Measurements from ENCODE around the gene MAST2. TPM values are rescaled to one million over a fixed set of nuclear protein-coding genes. Genes with fewer than 3 reads are reported as not detected.

MAST2 gene
- total RNA-seq: 24.2 and 33.0 TPM in 2 replicates

DNA sequence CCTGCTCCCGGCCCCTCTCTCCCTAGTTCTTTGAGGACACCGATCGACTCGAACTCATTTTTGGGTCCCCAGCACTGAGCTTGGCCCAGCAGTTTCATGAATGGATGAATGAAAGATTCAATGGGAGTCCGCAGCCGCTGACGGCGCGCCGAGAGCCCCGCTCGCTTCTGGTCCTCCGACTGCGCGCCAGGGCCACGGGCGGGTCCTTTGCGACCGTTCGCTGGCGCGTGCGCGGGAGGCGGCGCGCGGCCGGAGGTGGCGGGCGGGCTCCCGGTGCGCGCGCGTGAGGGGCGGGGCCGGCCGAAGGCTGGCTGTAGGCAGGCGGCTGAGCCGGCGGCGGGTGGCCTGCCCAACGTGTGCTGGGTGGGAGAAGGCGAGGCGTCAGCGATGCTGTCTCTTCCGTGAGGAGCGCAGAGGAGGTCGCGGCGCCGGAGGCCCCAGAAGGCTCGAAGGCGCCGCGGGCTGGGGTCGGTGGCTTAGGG is at the start of gene MAST2:
TSS of gene MAST2 (plus strand) at position 314 of the 482 bp plus-strand sequence. CDS start 284 bp downstream, outside the sequence.
- Histone ChIP-seq H3K9me3 (ENCODE audit: low read depth, low read length) (no peaks in the 10 kb centered on the region), H2AFZ (ENCODE audit: low read length) (peak within 1 kb of the TSS; percentile 99), H3K4me2 (ENCODE audit: insufficient read depth, low read length) (peak within 1 kb of the TSS; percentile 100), H3K27me3 (ENCODE audit: insufficient read depth, low read length) (no peaks in the 10 kb centered on the region), H3K4me1 (ENCODE audit: insufficient read depth, low read length) (peaks cover 20% of the 10 kb centered on the region), H3K4me3 (ENCODE audit: insufficient read depth, low read length) (peak within 1 kb of the TSS; percentile 85), H4K20me1 (ENCODE audit: insufficient read depth, low read length) (no peaks in the 10 kb centered on the region), H3K79me2 (ENCODE audit: insufficient read depth, low read length) (peaks cover 45% of the 10 kb centered on the region), H3K27ac (ENCODE audit: low read depth, low read length) (peak within 1 kb of the TSS; percentile 94), H3K36me3 (ENCODE audit: insufficient read depth, low read length) (peaks cover 3% of the 10 kb centered on the region)
- DNase-seq (ENCODE audit: insufficient read length, low spot score, missing footprints): peak; percentile 99
- TF ChIP-seq, protein P1, sequence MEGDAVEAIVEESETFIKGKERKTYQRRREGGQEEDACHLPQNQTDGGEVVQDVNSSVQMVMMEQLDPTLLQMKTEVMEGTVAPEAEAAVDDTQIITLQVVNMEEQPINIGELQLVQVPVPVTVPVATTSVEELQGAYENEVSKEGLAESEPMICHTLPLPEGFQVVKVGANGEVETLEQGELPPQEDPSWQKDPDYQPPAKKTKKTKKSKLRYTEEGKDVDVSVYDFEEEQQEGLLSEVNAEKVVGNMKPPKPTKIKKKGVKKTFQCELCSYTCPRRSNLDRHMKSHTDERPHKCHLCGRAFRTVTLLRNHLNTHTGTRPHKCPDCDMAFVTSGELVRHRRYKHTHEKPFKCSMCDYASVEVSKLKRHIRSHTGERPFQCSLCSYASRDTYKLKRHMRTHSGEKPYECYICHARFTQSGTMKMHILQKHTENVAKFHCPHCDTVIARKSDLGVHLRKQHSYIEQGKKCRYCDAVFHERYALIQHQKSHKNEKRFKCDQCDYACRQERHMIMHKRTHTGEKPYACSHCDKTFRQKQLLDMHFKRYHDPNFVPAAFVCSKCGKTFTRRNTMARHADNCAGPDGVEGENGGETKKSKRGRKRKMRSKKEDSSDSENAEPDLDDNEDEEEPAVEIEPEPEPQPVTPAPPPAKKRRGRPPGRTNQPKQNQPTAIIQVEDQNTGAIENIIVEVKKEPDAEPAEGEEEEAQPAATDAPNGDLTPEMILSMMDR (IDR thresholded peaks at IDR 0.05; ENCODE audit: extremely low read depth, low read depth, low read length): no peak

DNA sequence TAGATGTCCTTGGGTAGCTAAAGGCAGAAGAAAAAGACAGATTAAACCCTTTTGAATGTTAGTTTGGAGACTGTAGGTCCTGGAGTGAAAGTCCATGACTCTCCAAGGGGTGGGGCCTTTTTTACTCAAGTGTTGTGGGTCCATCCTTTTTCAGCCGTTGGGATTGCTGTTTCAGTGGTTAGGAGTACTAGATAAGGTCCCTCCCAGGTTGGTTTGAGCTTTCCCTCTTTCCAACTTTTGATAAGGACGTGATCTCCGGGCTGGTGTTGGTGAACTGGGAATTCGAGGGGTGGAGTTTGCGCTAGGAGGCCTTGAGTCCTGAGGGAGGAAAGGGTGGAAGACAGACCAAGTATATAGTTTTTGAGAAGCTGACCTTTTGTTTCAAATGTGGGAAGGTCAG is 47.7 kb upstream of the MAST2 start:
- Histone ChIP-seq H3K27ac (ENCODE audit: low read depth, low read length) (no peak overlapping the region), H4K20me1 (ENCODE audit: insufficient read depth, low read length) (no peaks in the 10 kb centered on the region), H3K4me2 (ENCODE audit: insufficient read depth, low read length) (no peak overlapping the region), H3K79me2 (ENCODE audit: insufficient read depth, low read length) (no peaks in the 10 kb centered on the region), H2AFZ (ENCODE audit: low read length) (no peak overlapping the region), H3K9me3 (ENCODE audit: low read depth, low read length) (no peaks in the 10 kb centered on the region), H3K4me1 (ENCODE audit: insufficient read depth, low read length) (peaks cover 4% of the 10 kb centered on the region), H3K36me3 (ENCODE audit: insufficient read depth, low read length) (no peaks in the 10 kb centered on the region), H3K4me3 (ENCODE audit: insufficient read depth, low read length) (no peak overlapping the region), H3K27me3 (ENCODE audit: insufficient read depth, low read length) (peaks cover 13% of the 10 kb centered on the region)
- TF ChIP-seq, protein P1 (IDR thresholded peaks at IDR 0.05; ENCODE audit: extremely low read depth, low read depth, low read length): no peak
- no peak for DNase-seq (ENCODE audit: insufficient read length, low spot score, missing footprints)

DNA sequence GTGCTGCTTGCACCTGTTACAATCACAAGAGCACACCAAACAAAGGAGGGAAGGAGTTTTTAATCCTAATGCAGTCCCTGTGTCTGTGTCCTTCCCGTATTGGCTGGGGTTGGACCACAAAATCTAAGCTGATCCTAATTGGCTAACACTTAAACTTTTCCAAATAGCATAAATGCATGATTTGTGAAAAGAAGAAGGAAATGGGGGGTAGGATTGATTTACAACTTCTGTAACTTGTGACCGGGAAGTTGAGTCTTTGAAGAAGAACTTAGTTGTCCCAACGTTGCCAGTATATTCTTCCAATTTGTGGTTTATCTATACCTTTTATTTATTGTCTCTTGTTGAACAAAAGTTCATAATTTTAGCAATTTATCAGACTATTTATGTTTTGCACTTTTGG is 41.1 kb upstream of the MAST2 start:
- Histone ChIP-seq H3K79me2 (ENCODE audit: insufficient read depth, low read length) (no peaks in the 10 kb centered on the region), H2AFZ (ENCODE audit: low read length) (no peak overlapping the region), H3K36me3 (ENCODE audit: insufficient read depth, low read length) (no peaks in the 10 kb centered on the region), H3K27ac (ENCODE audit: low read depth, low read length) (no peak overlapping the region), H3K4me1 (ENCODE audit: insufficient read depth, low read length) (peaks cover 5% of the 10 kb centered on the region), H3K4me2 (ENCODE audit: insufficient read depth, low read length) (no peak overlapping the region), H3K9me3 (ENCODE audit: low read depth, low read length) (no peaks in the 10 kb centered on the region), H3K27me3 (ENCODE audit: insufficient read depth, low read length) (peaks cover 13% of the 10 kb centered on the region), H4K20me1 (ENCODE audit: insufficient read depth, low read length) (no peaks in the 10 kb centered on the region), H3K4me3 (ENCODE audit: insufficient read depth, low read length) (no peak overlapping the region)
- no peak for DNase-seq (ENCODE audit: insufficient read length, low spot score, missing footprints)
- TF ChIP-seq, protein P1 (IDR thresholded peaks at IDR 0.05; ENCODE audit: extremely low read depth, low read depth, low read length): no peak

DNA sequence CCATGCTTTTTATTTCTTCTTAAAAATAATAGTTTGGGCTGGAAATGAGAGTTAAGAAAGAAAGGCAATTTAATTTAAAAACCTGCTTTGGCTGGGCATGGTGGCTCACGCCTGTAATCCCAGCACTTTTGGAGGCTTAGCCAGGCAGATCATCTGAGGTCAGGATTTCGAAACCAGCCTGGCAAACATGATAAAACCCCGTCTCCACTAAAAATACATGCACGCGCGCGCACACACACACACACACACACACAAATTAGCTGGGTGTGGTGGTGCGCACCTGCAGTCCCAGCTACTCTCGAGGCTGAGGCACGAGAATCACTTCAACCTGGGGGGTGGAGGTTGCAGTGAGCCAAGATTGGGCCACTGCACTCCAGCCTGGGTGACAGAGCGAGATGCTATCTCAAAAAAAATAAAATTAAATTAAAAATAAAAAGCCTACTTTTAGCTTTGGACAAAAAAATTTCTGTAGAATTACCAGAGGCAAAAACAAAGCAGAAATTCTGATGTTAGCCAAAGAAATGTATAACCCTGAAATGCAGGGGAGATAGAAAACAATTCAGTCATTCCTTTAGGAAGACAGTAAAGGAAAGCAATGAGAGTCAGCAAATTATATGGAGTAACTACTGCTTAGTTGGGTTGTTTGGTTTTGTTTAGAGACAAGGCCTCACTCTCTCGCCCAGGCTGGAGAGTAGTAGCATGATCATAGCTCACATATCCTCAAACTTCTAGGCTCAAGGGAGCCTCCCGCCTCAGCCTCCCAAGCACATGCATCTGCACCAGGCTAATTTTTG is 37.2 kb upstream of the MAST2 start:
- TF ChIP-seq, protein P1 (IDR thresholded peaks at IDR 0.05; ENCODE audit: extremely low read depth, low read depth, low read length): no peak
- no peak for DNase-seq (ENCODE audit: insufficient read length, low spot score, missing footprints)
- no peak overlapping the region for H2AFZ ChIP-seq (ENCODE audit: low read length)

More for the DNA sequence above, 37.2 kb upstream of the MAST2 start:
- Histone ChIP-seq H3K4me2 (ENCODE audit: insufficient read depth, low read length) (no peak overlapping the region), H4K20me1 (ENCODE audit: insufficient read depth, low read length) (no peaks in the 10 kb centered on the region), H3K27me3 (ENCODE audit: insufficient read depth, low read length) (no peaks in the 10 kb centered on the region), H3K36me3 (ENCODE audit: insufficient read depth, low read length) (no peaks in the 10 kb centered on the region), H3K79me2 (ENCODE audit: insufficient read depth, low read length) (no peaks in the 10 kb centered on the region), H3K4me3 (ENCODE audit: insufficient read depth, low read length) (no peak overlapping the region), H3K9me3 (ENCODE audit: low read depth, low read length) (no peaks in the 10 kb centered on the region), H3K27ac (ENCODE audit: low read depth, low read length) (no peak overlapping the region), H3K4me1 (ENCODE audit: insufficient read depth, low read length) (peaks cover 12% of the 10 kb centered on the region)
